OCI-LY7 (cell line): ENCODE results near the gene PLXDC2.

Experiments
- CTCF ChIP-seq: fragments of 200-600 bp; sonication (generic); conservative IDR thresholded peaks from 2 replicates; pipeline ENCODE4 v1.5.1; 2014; ENCODE audit warnings: mild to moderate bottlenecking, antibody characterized with exemption, low read length, moderate library complexity, mixed read lengths
- EZH2phosphoT487 ChIP-seq: fragments of 200-600 bp; sonication (generic); IDR thresholded peaks from 2 replicates; pipeline ENCODE4 v1.6.1; 2018; ENCODE audit warnings: low read depth, borderline replicate concordance, mild to moderate bottlenecking, mixed run types, antibody characterized with exemption, low read length, moderate library complexity, mixed read lengths

DNA sequence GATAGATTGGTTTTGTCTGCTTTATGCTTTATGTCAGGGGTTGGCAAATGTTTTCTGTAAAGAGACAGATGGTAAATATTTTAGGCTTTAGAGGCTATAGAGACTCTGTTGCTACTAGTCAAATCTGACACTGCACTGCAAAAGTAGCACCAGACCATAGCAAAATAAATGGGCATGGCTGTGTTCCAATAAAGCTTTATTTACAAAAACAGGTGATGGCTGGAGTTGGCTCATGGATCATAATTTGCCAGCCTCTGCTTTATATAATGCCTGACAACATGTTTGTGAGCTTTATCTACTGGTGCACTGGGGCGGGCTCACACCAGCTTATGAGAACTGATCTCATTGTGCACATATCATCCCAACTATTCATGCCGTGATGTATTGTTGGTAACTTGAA lies 120.1 kb downstream of the PLXDC2 start:
- TF ChIP-seq EZH2phosphoT487 (no peak), CTCF (no peak)
